Skin epidermis (tissue), 12 donors: ENCODE measurements around the gene ZNF474.

Experiments used
- H3K27ac ChIP-seq, 21 experiments: fragments of 200-600 bp; sonication (generic) in 11 of 21; one replicate each; pipeline ENCODE4 v1.5.0; 2020; ENCODE audit warnings: mild to moderate bottlenecking in 3 of 21, inconsistent platforms in 2 of 21, moderate library complexity in 2 of 21
- H3K4me3 ChIP-seq, 7 experiments: fragments of 200-600 bp; sonication (generic) in 2 of 7; one replicate each; pipeline ENCODE4 v1.5.0; 2020; ENCODE audit warnings: inconsistent platforms in 2 of 7, mild to moderate bottlenecking in 2 of 7, moderate library complexity in 1 of 7

Gene ZNF474

DNA sequence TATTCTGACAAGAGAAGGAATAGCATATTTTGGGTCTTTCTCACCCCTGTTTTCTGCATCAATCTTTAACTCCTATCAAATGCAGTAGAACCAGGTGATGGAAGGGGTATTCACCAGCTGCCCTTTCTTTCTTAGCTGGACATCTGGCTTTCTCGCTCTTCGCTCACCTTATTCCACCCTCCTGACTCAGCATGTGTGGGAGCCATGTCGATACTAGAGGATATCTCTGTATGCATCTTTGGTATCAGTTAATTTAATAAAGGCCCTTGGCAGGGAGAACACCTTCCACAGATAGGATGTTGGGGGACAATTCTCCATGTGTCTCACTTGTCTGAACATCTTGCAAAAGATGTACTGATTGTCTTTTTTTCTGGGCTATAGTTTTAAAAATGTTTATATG is 71.5 kb downstream of the ZNF474 start:
- Histone ChIP-seq H3K27ac (no peak overlapping the region), H3K4me3 (no peak overlapping the region)

DNA sequence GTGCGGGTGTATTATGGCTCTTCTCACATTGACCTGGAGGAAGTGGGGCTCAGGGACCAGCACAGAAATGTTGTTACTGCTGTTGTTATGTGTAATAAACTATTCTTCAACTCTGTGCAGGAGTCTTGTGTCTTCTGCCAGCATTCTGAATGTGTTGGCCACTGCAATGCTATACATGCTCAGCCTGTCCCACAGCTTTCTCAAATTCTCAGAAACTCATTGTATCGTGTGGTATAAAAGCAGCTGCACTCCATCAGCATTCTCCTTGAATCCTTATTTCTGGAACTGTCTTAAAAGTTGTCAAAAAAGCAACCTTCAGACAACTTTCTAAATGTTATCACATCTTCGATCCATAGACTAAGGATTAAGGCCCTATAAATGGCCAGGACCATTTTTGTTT is 72.0 kb downstream of the ZNF474 start:
- Histone ChIP-seq H3K27ac (no peak overlapping the region), H3K4me3 (no peak overlapping the region)

DNA sequence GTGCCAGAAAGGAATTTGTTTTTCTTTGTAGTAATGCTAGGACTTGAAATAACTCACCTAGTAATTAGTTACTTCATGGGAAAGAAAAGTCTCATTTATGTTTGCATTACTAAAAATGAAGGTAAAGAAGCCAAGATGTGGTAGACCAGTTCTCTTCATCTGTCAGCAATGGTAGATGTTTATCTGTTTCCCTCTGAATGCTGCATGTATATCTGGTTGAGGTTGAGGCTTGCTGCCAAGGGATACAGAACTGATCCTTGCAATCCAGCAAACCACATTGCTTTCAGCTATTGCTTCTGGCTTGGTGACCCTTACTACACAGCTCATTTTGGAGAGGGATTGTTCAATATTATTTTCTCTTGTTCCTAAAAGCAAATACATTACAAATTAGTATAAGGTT is 73.6 kb downstream of the ZNF474 start:
- no peak overlapping the region for H3K4me3 ChIP-seq

More for the DNA sequence above, 73.6 kb downstream of the ZNF474 start:
- no peak overlapping the region for H3K27ac ChIP-seq
